ENCODE results near the gene TLR2. TPM values are rescaled to one million over a fixed set of nuclear protein-coding genes. Genes with fewer than 3 reads are reported as not detected.

Gene TLR2
- total RNA-seq: 0.32 and 0.39 TPM in 2 replicates

GRCh38 chr4:153684182-153684970 is at the start of gene TLR2:
TSS of gene TLR2 (plus strand) at chr4:153684280. CDS start at chr4:153702908, 18,628 bp downstream.

Other genes starting within 250 kb of the TLR2 start
- gene TMEM131L, start 217.9 kb upstream of the TLR2 start, total RNA-seq: 12.0 and 19.5 TPM in 2 replicates
- 0.26 TPM in 1 of 2 replicates, not detected in the other for gene RNF175, start 75.7 kb downstream of the TLR2 start, total RNA-seq
- 0.11 TPM in 1 of 2 replicates, not detected in the other for gene SFRP2, start 104.8 kb downstream of the TLR2 start, total RNA-seq